ENCODE measurements around the gene MSI2.

The MSI2 gene

GRCh38 chr17:57412520-57413096 lies 156.3 kb downstream of the MSI2 start:
- no peak for DNase-seq (ENCODE audit: low read depth in 2 of 2)

DNA sequence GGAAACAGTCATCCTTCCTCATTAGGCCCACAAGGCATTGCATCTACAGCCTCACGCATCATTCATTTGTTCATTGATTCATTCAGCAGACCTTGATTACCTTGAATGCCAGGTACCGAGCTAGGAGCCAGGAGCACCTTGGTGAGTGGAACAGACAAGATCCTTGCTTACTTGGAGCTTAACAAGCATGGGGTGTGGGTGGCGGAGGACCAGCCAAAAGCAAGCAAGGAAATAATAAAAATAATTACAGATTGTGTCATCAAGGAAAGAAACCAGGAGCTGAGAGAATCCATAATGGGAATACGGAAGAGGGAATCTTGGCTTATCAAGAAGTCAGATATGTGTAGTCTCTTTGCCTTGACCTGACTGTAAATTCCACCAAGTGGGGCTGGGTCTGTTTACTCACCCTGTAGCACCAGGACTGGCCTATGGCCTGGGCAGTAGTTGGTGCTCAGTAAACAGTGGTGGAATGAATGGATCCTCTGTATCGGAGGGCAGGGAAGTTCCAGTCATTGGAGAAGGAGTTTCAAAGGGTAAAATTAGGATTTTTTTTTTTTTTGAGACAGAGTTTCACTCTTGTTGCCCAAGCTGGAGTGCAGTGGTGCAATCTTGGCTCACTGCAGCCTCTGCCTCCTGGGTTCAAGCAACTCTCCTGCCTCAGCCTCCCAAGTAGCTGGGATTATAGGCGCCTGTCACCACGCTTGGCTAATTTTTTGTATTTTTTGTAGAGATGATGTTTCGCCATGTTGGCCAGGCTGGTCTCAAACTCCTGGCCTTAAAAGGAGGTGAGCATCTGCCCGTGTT lies 157.7 kb downstream of the MSI2 start:
- no peak for DNase-seq (ENCODE audit: low read depth in 2 of 2)

GRCh38 chr17:57415751-57416207 lies 159.5 kb downstream of the MSI2 start:
- no peak for DNase-seq (ENCODE audit: low read depth in 2 of 2)

GRCh38 chr17:57416369-57416768 lies 160.0 kb downstream of the MSI2 start:
- no peak for DNase-seq (ENCODE audit: low read depth in 2 of 2)

DNA sequence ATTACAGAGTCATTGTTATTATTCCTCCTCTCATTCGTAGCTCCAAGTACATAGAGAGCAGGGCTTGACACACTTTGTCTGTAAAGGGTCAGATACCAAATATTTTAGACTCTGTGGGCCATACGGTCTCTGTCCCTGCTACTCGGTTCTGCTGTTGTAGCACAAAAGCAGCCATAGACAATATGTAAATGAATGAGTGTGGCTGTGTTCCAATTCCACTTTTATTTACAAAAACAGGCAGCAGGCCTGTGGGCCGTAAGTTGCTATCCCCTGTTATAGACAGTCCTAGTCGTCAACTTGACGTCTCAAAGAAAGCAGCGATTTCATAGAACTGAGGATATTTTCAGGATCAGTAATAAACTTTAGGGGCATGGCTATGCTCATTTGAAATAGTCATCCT lies 161.6 kb downstream of the MSI2 start:
- no peak for DNase-seq (ENCODE audit: low read depth in 2 of 2)

DNA sequence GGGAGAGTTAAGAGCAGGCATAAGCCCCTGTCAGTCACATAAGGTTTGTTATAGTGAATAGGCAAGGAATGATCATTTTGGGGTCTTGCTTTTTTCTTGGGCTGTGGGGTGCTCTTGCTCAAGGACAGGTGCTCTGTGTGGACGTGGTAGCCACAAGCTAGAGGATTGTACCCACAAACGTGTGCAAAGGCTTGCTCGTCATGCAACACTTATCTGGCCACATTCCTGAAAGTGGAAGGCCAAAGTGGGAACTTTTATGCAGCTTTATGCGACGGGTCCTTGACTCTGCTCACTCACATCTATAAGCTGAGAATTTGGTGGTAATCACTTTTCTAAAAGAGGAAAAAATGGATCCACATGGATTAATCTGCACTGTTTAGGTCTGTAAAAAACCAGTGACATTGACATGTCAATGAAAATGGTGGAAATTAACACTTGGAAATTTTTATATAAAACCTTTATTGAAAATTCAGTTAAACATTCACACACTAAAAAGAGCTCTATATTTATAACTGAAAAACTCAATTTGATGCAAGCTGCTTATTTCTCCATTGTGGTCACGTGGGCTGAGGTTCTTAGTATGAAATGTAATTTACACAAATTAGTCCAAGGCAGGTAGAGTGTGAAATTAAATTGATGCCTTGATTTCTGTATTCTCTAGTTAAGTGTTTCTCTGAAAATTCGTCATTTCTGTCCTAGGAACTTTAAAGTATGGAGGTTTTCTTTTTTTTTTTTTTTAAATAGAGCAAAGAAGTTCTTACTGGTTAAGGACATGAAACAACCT lies 162.3 kb downstream of the MSI2 start:
- no peak for DNase-seq (ENCODE audit: low read depth in 2 of 2)

DNA sequence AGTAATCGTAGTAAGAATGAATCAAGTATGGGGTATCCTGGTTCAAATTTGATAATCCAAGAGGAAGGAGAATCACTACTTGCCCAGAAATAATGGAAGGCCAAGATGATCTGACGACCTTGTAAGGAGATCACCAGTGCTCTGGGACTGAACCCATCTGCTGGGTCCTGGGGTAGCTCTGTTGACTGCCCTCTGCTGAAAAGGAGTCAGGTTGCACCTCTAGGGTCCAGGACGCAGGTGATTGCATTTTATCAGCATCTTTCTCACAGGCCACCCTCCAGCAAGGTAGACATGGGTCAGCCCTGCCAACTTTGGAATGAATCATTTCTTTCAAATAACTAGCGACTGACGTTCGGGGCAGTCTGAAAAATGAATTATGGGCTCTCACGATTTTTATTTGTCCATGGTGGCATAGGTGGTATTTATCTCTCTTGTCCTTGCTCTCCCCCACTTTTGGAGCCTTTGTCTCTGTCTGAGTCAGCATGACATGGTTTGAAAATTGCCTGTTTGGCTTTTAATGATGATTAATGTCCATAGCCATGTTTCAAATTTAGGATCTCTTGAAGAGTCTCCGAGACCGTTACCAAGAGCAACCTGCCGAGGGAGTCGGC lies 163.7 kb downstream of the MSI2 start:
- no peak for DNase-seq (ENCODE audit: low read depth in 2 of 2)

DNA sequence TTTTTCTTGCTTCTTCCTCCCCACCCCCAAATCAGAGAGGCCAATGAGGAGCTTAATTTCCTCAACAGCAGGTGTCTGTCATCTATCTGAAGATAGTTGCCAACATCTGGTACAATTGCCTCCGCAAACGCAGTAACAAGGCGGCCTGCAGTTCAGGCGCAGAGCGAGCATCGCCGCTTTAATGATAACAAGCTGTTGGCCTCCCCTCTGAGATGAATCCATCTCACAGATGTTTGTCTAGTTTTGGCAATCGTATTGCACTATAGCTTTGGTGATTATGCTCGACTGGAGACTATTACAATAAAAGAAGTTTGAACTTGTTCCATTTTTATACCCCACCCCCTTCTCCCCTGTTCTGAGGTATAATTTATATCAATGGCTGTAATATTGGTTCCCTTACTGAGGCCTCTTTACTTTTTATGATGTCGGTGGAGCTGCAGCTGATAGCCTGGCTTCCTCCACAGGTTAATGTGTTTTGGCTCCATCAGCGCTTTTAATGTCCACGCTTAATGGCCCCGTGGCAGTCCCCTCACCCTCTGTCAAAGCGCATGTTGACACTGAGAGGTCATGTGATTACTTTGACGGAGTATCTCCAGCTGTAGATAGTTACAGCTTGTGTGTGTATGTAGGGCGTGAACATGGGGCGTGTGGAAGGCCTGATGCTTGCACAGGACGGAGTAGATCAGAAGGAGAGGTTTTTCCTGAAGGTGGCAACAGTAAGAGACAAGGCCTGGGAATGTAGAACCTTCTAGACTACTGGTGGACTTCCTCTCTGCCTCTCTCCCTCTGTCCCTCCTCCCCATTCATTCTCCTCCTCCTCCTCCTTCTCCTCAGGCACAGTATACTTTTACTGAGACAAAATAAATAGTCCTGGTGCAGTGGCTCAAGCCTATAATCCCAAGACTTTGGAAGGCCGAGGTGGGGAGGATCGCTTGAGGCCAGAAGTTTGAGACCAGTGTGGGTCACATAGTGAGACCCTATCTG lies 164.7 kb downstream of the MSI2 start:
- no peak for DNase-seq (ENCODE audit: low read depth in 2 of 2)

GRCh38 chr17:57422574-57423164 lies 166.3 kb downstream of the MSI2 start:
- DNase-seq (ENCODE audit: low read depth in 2 of 2): no peak

- DNase-seq (ENCODE audit: low read depth in 2 of 2): no peak
Observed at GRCh38 chr17:57423541-57423940, 167.2 kb downstream of the MSI2 start.

DNA sequence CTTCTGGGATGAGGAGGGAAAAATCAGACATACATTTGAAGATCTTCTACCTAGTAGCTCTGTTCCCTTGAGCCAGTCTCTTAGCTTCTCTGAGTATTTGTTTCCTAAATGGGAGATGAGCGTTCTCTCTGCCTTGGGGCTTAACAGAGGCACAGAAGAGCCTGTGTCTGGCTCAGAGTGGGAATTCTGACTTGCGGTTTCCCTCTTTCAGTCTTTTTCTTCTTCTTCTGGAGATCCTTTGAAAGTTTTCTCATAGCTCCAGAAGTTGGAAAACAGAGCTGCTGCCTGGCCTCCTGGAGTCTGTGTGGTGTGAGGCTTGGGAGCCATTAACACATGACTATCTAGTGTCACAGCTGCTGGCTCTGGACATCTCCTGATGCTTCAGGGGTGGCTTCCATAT lies 167.9 kb downstream of the MSI2 start:
- no peak for DNase-seq (ENCODE audit: low read depth in 2 of 2)

DNA sequence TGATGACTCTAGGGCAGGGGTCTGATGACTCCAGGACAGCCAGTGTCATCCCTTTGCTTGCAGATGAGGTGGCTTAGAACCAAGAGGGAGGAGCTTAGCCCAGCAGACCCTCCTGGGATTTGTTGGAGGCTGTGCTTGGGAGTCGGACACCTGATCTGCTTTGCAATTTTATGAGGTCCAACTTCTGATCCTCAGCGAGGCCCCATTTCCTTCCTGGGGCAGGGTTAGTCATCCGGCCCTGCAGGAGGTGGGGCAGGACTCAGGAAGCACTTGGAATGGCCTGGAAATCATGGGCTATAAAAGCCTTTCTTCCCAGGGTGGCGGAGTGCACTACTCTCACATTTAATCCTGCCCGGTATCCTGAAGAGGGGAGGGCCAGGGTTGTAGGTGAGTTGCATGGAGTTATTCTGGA lies 168.5 kb downstream of the MSI2 start:
- DNase-seq (ENCODE audit: low read depth in 2 of 2): no peak

DNA sequence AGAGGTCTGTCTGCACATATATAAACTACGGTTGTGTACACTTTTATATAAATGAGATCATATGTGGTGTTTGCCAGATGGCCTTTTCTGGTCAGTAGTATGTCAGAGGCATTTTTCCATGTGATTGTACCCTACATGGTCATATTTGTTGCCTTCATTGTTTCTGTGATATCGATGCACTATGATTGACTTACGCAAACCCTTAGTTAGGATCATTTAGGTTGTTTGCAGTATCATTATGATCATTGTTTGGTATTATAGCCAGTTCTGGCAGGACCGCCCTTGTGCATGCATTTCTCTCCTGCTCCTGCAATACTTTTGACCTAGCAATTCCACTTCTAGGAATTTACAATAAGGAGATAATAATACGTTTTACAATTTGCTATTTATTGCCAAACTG lies 169.1 kb downstream of the MSI2 start:
- DNase-seq (ENCODE audit: low read depth in 2 of 2): no peak

- no peak for DNase-seq (ENCODE audit: low read depth in 2 of 2)
Observed at GRCh38 chr17:57425903-57426880, 169.9 kb downstream of the MSI2 start.

GRCh38 chr17:57429966-57430365 lies 173.6 kb downstream of the MSI2 start:
- DNase-seq (ENCODE audit: low read depth in 2 of 2): no peak

DNA sequence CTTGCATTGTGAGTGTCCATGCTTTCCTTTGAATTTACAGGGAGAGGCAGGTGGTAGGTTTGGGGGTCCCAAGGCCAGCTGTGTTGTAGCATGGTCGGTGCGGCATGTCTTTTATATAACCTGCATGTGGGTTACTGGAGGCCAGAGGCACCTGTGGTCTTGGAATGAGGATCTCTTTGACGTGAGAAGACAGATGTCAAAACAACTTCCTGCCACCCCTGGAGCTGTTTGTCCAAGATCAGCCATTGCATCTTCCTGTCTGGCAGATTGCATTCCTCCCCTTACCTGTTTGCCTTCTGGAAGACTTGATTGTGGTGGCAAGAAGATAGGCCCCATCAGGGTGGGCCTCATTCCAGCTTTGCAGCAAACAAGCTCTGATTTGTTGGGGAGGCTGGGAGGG lies 175.1 kb downstream of the MSI2 start:
- no peak for DNase-seq (ENCODE audit: low read depth in 2 of 2)

DNA sequence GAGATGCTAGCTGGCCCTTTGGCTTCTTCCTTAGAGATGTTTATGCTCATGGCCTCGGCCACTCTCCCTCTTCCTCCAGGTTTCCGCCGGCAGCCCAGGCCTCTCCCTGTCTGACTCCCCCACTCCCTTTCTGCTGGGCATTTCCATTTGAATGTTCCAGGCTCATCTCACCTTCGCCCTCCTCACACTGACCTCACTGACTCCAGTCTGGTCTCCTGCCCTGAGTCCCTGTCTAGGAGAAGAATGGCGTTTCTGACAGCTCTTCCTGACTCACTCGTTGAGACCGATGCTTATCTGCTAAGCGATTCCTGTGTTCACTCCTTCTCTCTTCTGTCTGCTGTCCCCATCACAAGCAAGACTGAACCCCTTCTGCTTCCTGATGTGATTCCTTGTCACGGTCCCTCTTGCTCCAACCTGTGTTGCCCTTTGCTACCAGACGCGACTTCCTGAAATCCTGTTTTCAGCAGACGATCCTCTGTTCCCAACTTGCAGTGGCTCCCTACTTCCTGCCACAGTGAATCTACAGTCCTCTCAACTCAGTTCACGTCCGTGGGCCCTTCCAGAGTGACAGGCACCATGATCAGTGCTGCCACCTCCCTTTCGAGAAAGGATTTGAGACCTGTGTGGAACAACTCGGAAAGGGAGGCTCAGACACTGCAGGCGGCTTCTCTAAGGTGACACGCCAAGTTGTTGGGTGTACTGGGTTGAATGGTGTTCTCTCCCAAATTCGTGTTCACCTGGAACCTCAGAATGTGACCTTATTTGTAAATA lies 176.4 kb downstream of the MSI2 start:
- no peak for DNase-seq (ENCODE audit: low read depth in 2 of 2)

GRCh38 chr17:57433452-57433851 lies 177.1 kb downstream of the MSI2 start:
- DNase-seq (ENCODE audit: low read depth in 2 of 2): no peak

- no peak for DNase-seq (ENCODE audit: low read depth in 2 of 2)
Observed at GRCh38 chr17:57434361-57434760, 178.0 kb downstream of the MSI2 start.

Data from stimulated activated CD8-positive, alpha-beta memory T cell treated with anti-CD3 and anti-CD28 coated beads, Interleukin-7, amount 100 ng/mL, for 4 hours (primary cell).